Neural progenitor cell (in vitro differentiated cells): ENCODE data around the gene SLC52A3. TPM values are rescaled to one million over a fixed set of nuclear protein-coding genes. Genes with fewer than 3 reads are reported as not detected.

ENCODE experiments used
- DNase-seq: peaks from one replicate; pipeline ENCODE4 v3.0.0-alpha.2; 2016; ENCODE audit warnings: low spot score
- H2AFZ ChIP-seq: fragments of 200-600 bp; sonication (generic); replicated peaks from 2 replicates; pipeline ENCODE4 v1.6.1; 2016; ENCODE audit warnings: antibody characterized with exemption
- H3F3A ChIP-seq: fragments of 200-600 bp; sonication (generic); 2 replicates; pipeline ENCODE4 v1.6.1; 2016; ENCODE audit warnings: antibody characterized with exemption, low read depth
- H3K27ac ChIP-seq: fragments of 200-600 bp; sonication (generic); 2 replicates; pipeline ENCODE4 v1.5.1; 2016; ENCODE audit warnings: mild to moderate bottlenecking
- H3K27me3 ChIP-seq: fragments of 200-600 bp; sonication (generic); 2 replicates; pipeline ENCODE4 v1.6.1; 2016; ENCODE audit warnings: mild to moderate bottlenecking, moderate library complexity
- H3K36me3 ChIP-seq: fragments of 200-600 bp; sonication (generic); 2 replicates; pipeline ENCODE4 v1.5.1; 2016
- H3K4me1 ChIP-seq: fragments of 200-600 bp; sonication (generic); 2 replicates; pipeline ENCODE4 v1.6.1; 2016; ENCODE audit warnings: mixed run types
- H3K4me2 ChIP-seq: fragments of 200-600 bp; sonication (generic); 2 replicates; pipeline ENCODE4 v1.6.1; 2016
- H3K4me3 ChIP-seq: fragments of 200-600 bp; sonication (generic); 2 replicates; pipeline ENCODE4 v1.5.1; 2016
- H3K79me2 ChIP-seq: fragments of 200-600 bp; sonication (generic); 2 replicates; pipeline ENCODE4 v1.6.1; 2016; ENCODE audit warnings: low read depth
- H3K9ac ChIP-seq: fragments of 200-600 bp; sonication (generic); 2 replicates; pipeline ENCODE4 v1.6.1; 2016
- H3K9me3 ChIP-seq: fragments of 200-600 bp; sonication (generic); 2 replicates; pipeline ENCODE4 v1.5.1; 2016; ENCODE audit warnings: low read depth
- H4K20me1 ChIP-seq: fragments of 200-600 bp; sonication (generic); 2 replicates; pipeline ENCODE4 v1.6.1; 2016; ENCODE audit warnings: low read depth
- H3K27ac Mint-ChIP-seq: 3 replicates; pipeline ENCODE4 v1.8.0; 2021; ENCODE audit warnings: mixed read lengths
- H3K27me3 Mint-ChIP-seq: 2 replicates; pipeline ENCODE4 v1.8.0; 2022; ENCODE audit warnings: low read depth, mild to moderate bottlenecking, inconsistent platforms, moderate library complexity, mixed read lengths; ENCODE audit not compliant: insufficient read depth
- H3K36me3 Mint-ChIP-seq: 3 replicates; pipeline ENCODE4 v1.8.0; 2021; ENCODE audit warnings: mixed read lengths
- H3K4me1 Mint-ChIP-seq: 3 replicates; pipeline ENCODE4 v1.8.0; 2021; ENCODE audit warnings: mixed read lengths
- H3K4me3 Mint-ChIP-seq: 3 replicates; pipeline ENCODE4 v1.8.0; 2021; ENCODE audit warnings: mild to moderate bottlenecking, moderate library complexity, mixed read lengths
- H3K9me3 Mint-ChIP-seq: 3 replicates; pipeline ENCODE4 v1.8.0; 2020; ENCODE audit warnings: mixed read lengths
- EZH2 ChIP-seq: fragments of 200-600 bp; sonication (generic); IDR thresholded peaks from 2 replicates; pipeline ENCODE4 v1.6.1; 2017; ENCODE audit warnings: antibody characterized with exemption, mild to moderate bottlenecking, moderate library complexity
- EZH2phosphoT487 ChIP-seq: fragments of 200-600 bp; sonication (generic); IDR thresholded peaks from 2 replicates; pipeline ENCODE4 v1.6.1; 2017; ENCODE audit warnings: antibody characterized with exemption
- total RNA-seq: library from RNA; depleted of rRNA; stranded (reverse); fragments of >200 nt; gene quantifications from 2 replicates; pipeline ENCODE4 v1.2.3, GENCODE V29; 2015; ENCODE audit warnings: low replicate concordance
- TF ChIP-seq, protein P1 (sequence below): fragments of 200-600 bp; sonication (generic); IDR thresholded peaks from 2 replicates; pipeline ENCODE4 v1.5.1; 2017; ENCODE audit warnings: antibody characterized with exemption, mild to moderate bottlenecking

SLC52A3 gene
- total RNA-seq, 1 donor from 2014 or later = not detected

GRCh38 chr20:753897-754635 is 14.2 kb downstream of the SLC52A3 start:
- TF ChIP-seq, protein P1, sequence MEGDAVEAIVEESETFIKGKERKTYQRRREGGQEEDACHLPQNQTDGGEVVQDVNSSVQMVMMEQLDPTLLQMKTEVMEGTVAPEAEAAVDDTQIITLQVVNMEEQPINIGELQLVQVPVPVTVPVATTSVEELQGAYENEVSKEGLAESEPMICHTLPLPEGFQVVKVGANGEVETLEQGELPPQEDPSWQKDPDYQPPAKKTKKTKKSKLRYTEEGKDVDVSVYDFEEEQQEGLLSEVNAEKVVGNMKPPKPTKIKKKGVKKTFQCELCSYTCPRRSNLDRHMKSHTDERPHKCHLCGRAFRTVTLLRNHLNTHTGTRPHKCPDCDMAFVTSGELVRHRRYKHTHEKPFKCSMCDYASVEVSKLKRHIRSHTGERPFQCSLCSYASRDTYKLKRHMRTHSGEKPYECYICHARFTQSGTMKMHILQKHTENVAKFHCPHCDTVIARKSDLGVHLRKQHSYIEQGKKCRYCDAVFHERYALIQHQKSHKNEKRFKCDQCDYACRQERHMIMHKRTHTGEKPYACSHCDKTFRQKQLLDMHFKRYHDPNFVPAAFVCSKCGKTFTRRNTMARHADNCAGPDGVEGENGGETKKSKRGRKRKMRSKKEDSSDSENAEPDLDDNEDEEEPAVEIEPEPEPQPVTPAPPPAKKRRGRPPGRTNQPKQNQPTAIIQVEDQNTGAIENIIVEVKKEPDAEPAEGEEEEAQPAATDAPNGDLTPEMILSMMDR = no peak
- TF ChIP-seq EZH2 = no peak
- TF ChIP-seq EZH2phosphoT487 = no peak
- Histone ChIP-seq H3K4me3 (no peak overlapping the region), H3F3A (no peaks in the 10 kb centered on the region), H3K36me3 (no peaks in the 10 kb centered on the region), H3K27ac (no peak overlapping the region), H2AFZ (no peak overlapping the region), H4K20me1 (no peaks in the 10 kb centered on the region), H3K9ac (no peak overlapping the region), H3K27me3 (peaks cover 14% of the 10 kb centered on the region), H3K4me2 (no peak overlapping the region), H3K4me1 (peaks cover 6% of the 10 kb centered on the region), H3K79me2 (no peaks in the 10 kb centered on the region), H3K9me3 (no peaks in the 10 kb centered on the region)
- Mint-ChIP-seq H3K36me3 (no peaks in the 10 kb centered on the region), H3K9me3 (no peaks in the 10 kb centered on the region), H3K27ac (no peak overlapping the region), H3K27me3 (peaks cover 6% of the 10 kb centered on the region), H3K4me1 (peaks cover 5% of the 10 kb centered on the region), H3K4me3 (no peak overlapping the region)
- no peak for DNase-seq

DNA sequence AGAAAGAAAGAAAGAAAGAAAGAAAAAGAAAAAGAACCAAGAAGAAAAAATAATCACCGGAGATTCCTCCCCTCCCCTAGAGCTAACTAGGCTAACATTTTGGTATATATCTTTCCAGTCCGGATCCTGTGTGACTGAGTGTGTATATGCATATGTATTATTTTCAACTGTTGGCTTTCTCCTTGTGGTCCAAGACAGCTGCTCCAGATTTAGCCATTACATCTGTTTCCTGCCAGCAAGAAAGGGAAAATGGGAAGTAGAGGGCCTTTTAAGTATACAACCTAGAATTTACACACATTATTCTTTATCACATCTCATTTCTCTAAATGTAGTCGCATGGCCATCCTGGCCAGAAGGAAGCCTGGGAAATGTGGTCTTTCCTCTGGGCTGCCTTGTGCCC is 15.2 kb downstream of the SLC52A3 start:
- no peaks in the 10 kb centered on the region for H3F3A ChIP-seq
- no peaks in the 10 kb centered on the region for H3K36me3 ChIP-seq
- no peaks in the 10 kb centered on the region for H4K20me1 ChIP-seq
- no peak overlapping the region for H3K4me3 ChIP-seq
- H3K27me3 ChIP-seq = peaks cover 6% of the 10 kb centered on the region
- Mint-ChIP-seq H3K36me3 (no peaks in the 10 kb centered on the region), H3K9me3 (no peaks in the 10 kb centered on the region), H3K4me1 (peaks cover 5% of the 10 kb centered on the region), H3K4me3 (no peak overlapping the region), H3K27ac (no peak overlapping the region), H3K27me3 (peaks cover 6% of the 10 kb centered on the region)
- H3K9me3 ChIP-seq = no peaks in the 10 kb centered on the region
- no peak overlapping the region for H2AFZ ChIP-seq
- TF ChIP-seq EZH2 = no peak
- TF ChIP-seq, protein P1 = no peak
- no peak for TF ChIP-seq EZH2phosphoT487
- no peak overlapping the region for H3K9ac ChIP-seq
- no peak overlapping the region for H3K4me2 ChIP-seq
- H3K27ac ChIP-seq = no peak overlapping the region
- H3K79me2 ChIP-seq = no peaks in the 10 kb centered on the region
- H3K4me1 ChIP-seq = peaks cover 6% of the 10 kb centered on the region
- no peak for DNase-seq

- H3F3A ChIP-seq = no peaks in the 10 kb centered on the region
- no peaks in the 10 kb centered on the region for H4K20me1 ChIP-seq
- no peaks in the 10 kb centered on the region for H3K4me1 Mint-ChIP-seq
- H3K4me1 ChIP-seq = peaks cover 1% of the 10 kb centered on the region
- H3K4me3 Mint-ChIP-seq = no peak overlapping the region
- no peak for DNase-seq
- H3K9me3 ChIP-seq = no peaks in the 10 kb centered on the region
- H3K27ac ChIP-seq = no peak overlapping the region
- H3K36me3 Mint-ChIP-seq = no peaks in the 10 kb centered on the region
- no peaks in the 10 kb centered on the region for H3K9me3 Mint-ChIP-seq
- H3K9ac ChIP-seq = no peak overlapping the region
- H3K36me3 ChIP-seq = no peaks in the 10 kb centered on the region
- H3K4me2 ChIP-seq = no peak overlapping the region
- no peaks in the 10 kb centered on the region for H3K27me3 ChIP-seq
- H3K27ac Mint-ChIP-seq = no peak overlapping the region
- H3K4me3 ChIP-seq = no peak overlapping the region
- H2AFZ ChIP-seq = no peak overlapping the region
- H3K79me2 ChIP-seq = no peaks in the 10 kb centered on the region
- TF ChIP-seq, protein P1 = no peak
- no peak for TF ChIP-seq EZH2
- no peak for TF ChIP-seq EZH2phosphoT487
- H3K27me3 Mint-ChIP-seq = peaks cover 6% of the 10 kb centered on the region
These were observed 16.0 kb downstream of the SLC52A3 start for GRCh38 chr20:752291-752690.
